Duodenal mucosa (tissue), 2 donors: Measurements from ENCODE around the gene TUBA4B.

Experiments
- H3K27ac ChIP-seq: one replicate; pipeline ENCODE4 v1.7.0; 2013; ENCODE audit warnings: low read depth, low read length
- H3K27me3 ChIP-seq, 2 donors: one replicate each; pipeline ENCODE4 v1.7.0; 2013; ENCODE audit warnings: low read length in 2 of 2, control low read depth in 1 of 2; ENCODE audit not compliant: insufficient read depth in 2 of 2, control insufficient read depth in 1 of 2
- H3K36me3 ChIP-seq, 2 donors: one replicate each; pipeline ENCODE4 v1.7.0; 2013; ENCODE audit warnings: low read length in 2 of 2, control low read depth in 1 of 2; ENCODE audit not compliant: insufficient read depth in 2 of 2, control insufficient read depth in 1 of 2
- H3K4me1 ChIP-seq, 2 donors: one replicate each; pipeline ENCODE4 v1.7.0; 2013; ENCODE audit warnings: low read length in 2 of 2, control low read depth in 1 of 2; ENCODE audit not compliant: insufficient read depth in 2 of 2, control insufficient read depth in 1 of 2
- H3K4me3 ChIP-seq, 2 donors: one replicate each; pipeline ENCODE4 v1.7.0; 2013; ENCODE audit warnings: low read length in 2 of 2, low read depth in 1 of 2
- H3K9ac ChIP-seq, 2 donors: one replicate each; pipeline ENCODE4 v1.7.0; 2013; ENCODE audit warnings: low read length in 2 of 2, low read depth in 1 of 2
- H3K9me3 ChIP-seq, 2 donors: one replicate each; pipeline ENCODE4 v1.7.0; 2013; ENCODE audit warnings: low read length in 2 of 2, control low read depth in 1 of 2; ENCODE audit not compliant: control insufficient read depth in 1 of 2

The TUBA4B gene

GRCh38 chr2:219291394-219291793 lies 38.4 kb downstream of the TUBA4B start:
- no peak overlapping the region for H3K4me3 ChIP-seq
- H3K4me1 ChIP-seq: peaks cover 10% of the 10 kb centered on the region in 2 donors
- H3K27me3 ChIP-seq: no peaks in the 10 kb centered on the region
- H3K36me3 ChIP-seq: peaks cover 0 to 5% of the 10 kb centered on the region in 2 donors
- no peak overlapping the region for H3K27ac ChIP-seq
- H3K9ac ChIP-seq: no peak overlapping the region
- no peaks in the 10 kb centered on the region for H3K9me3 ChIP-seq

- H3K4me3 ChIP-seq: no peak overlapping the region
Observed at GRCh38 chr2:219291910-219292490, 39.0 kb downstream of the TUBA4B start.

GRCh38 chr2:219292616-219293015 lies 39.6 kb downstream of the TUBA4B start:
- Histone ChIP-seq H3K9ac (no peak overlapping the region), H3K36me3 (no peaks in the 10 kb centered on the region), H3K9me3 (no peaks in the 10 kb centered on the region), H3K4me3 (no peak overlapping the region), H3K27me3 (no peaks in the 10 kb centered on the region), H3K4me1 (peaks cover 10% of the 10 kb centered on the region in 2 donors), H3K27ac (no peak overlapping the region)

More at GRCh38 chr2:219291910-219292490, 39.0 kb downstream of the TUBA4B start:
- no peaks in the 10 kb centered on the region for H3K27me3 ChIP-seq
- peaks cover 10% of the 10 kb centered on the region in 2 donors for H3K4me1 ChIP-seq
- no peaks in the 10 kb centered on the region for H3K9me3 ChIP-seq
- H3K27ac ChIP-seq: no peak overlapping the region
- no peaks in the 10 kb centered on the region for H3K36me3 ChIP-seq
- no peak overlapping the region for H3K9ac ChIP-seq

GRCh38 chr2:219293736-219294231 lies 40.7 kb downstream of the TUBA4B start:
- no peak overlapping the region for H3K27ac ChIP-seq
- H3K4me1 ChIP-seq: peaks cover 10 to 13% of the 10 kb centered on the region in 2 donors
- no peak overlapping the region for H3K4me3 ChIP-seq
- no peaks in the 10 kb centered on the region for H3K9me3 ChIP-seq
- no peaks in the 10 kb centered on the region for H3K27me3 ChIP-seq
- H3K9ac ChIP-seq: peak overlapping the region in 1 of 2 donors; percentile 29
- no peaks in the 10 kb centered on the region for H3K36me3 ChIP-seq

- peak overlapping the region; percentile 46 to 80 for H3K9ac ChIP-seq
- H3K27ac ChIP-seq: no peak overlapping the region
- H3K36me3 ChIP-seq: no peaks in the 10 kb centered on the region
- H3K27me3 ChIP-seq: peaks cover 3 to 8% of the 10 kb centered on the region in 2 donors
- H3K4me1 ChIP-seq: peaks cover 10 to 16% of the 10 kb centered on the region in 2 donors
- peak overlapping the region; percentile 45 to 66 for H3K4me3 ChIP-seq
- H3K9me3 ChIP-seq: no peaks in the 10 kb centered on the region
Observed at GRCh38 chr2:219294356-219295351, 41.6 kb downstream of the TUBA4B start.

GRCh38 chr2:219296142-219296541 lies 43.1 kb downstream of the TUBA4B start:
- Histone ChIP-seq H3K4me3 (no peak overlapping the region), H3K9me3 (no peaks in the 10 kb centered on the region), H3K9ac (no peak overlapping the region), H3K4me1 (peaks cover 10 to 16% of the 10 kb centered on the region in 2 donors), H3K27me3 (peaks cover 11 to 15% of the 10 kb centered on the region in 2 donors), H3K27ac (no peak overlapping the region), H3K36me3 (no peaks in the 10 kb centered on the region)

GRCh38 chr2:219296631-219297391 lies 43.8 kb downstream of the TUBA4B start:
- Histone ChIP-seq H3K4me3 (no peak overlapping the region), H3K9ac (no peak overlapping the region), H3K27ac (no peak overlapping the region), H3K4me1 (peaks cover 10 to 16% of the 10 kb centered on the region in 2 donors), H3K36me3 (no peaks in the 10 kb centered on the region), H3K27me3 (peaks cover 14 to 16% of the 10 kb centered on the region in 2 donors), H3K9me3 (no peaks in the 10 kb centered on the region)

- Histone ChIP-seq H3K4me3 (no peak overlapping the region), H3K36me3 (no peaks in the 10 kb centered on the region), H3K9me3 (no peaks in the 10 kb centered on the region), H3K27ac (no peak overlapping the region), H3K4me1 (peaks cover 10 to 16% of the 10 kb centered on the region in 2 donors), H3K9ac (no peak overlapping the region), H3K27me3 (peaks cover 20 to 22% of the 10 kb centered on the region in 2 donors)
Observed at GRCh38 chr2:219297766-219298456, 44.9 kb downstream of the TUBA4B start.

- Histone ChIP-seq H3K36me3 (no peaks in the 10 kb centered on the region), H3K9me3 (no peaks in the 10 kb centered on the region), H3K4me1 (peaks cover 10 to 16% of the 10 kb centered on the region in 2 donors), H3K27ac (no peak overlapping the region), H3K4me3 (peak overlapping the region in 1 of 2 donors; percentile 17), H3K27me3 (peaks cover 22 to 31% of the 10 kb centered on the region in 2 donors), H3K9ac (peak overlapping the region in 1 of 2 donors; percentile 57)
Observed at GRCh38 chr2:219298759-219299371, 45.8 kb downstream of the TUBA4B start.
